HUDEP-2 (cell line): ENCODE measurements around the gene NPBWR2.
"Not testable (repeated sequence)": the region's sequence is repeated elsewhere in the genome, so short reads cannot be mapped to it uniquely, and the experiment has no call there.

Experiments
- DNase-seq, 76 experiments: peaks; one replicate each; lab custom pipeline; 2025; ENCODE audit not compliant: unreplicated experiment in 76 of 76; lab: John Stamatoyannopoulos, UW

Gene NPBWR2

GRCh38 chr20:64144144-64144912, 37.0 kb upstream of the NPBWR2 start:
- no peak for DNase-seq

DNA sequence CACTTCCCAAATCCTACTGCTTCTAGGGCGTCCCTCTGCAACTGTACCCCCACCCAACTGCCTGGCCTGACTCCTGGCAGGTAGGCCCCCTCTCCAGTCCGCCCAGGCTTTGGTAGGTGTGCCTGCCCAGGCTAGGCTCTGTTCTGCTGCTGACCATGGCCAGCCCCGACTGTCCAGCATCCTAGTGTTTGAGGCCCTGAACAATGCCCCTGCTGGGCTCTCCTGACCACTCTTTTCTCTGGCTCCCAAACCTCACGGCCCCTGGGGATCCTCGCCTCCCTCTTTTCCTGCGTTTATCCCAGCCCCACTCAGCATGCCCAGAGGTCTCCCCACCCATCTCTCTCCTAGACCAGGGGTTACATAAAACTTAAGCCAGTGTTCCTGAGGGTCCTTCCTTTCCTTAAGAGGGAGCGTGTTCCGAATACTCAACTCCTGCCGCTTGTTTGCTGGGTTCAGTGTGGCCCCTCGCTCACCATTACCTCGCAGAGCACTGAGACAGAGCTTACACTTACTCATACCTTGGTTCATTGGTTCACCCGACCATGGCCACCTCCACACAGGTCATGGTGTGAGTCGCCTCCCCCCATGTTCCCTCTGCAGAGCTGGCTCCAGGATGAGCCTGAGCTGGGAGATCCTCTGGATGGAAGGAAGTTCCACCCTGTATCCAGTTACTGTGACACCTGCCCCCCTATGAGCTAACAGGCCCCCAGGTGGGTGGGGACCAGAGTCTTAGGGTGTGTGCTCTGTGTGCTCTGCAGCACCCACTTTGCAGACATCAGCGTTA, 35.8 kb upstream of the NPBWR2 start:
- DNase-seq, result no peak

DNA sequence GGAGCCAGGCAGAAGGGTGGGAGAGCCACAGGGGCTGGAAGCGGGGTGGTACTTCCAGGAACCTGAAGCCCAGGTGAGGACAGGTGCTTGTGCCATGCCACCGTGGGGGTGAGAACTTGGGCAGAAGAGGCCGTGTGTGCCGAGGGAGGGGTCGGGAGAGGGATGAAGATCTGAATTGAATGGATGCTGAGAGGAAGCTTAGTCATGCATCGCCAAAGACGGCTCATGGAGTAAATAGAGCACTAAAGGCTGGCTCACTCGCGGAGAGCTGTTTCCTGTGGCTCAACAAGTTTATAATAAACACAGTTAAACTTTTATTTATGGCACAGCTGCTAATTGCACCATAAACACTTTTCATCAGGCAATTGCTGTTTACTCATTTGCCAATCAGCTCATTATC, 35.2 kb upstream of the NPBWR2 start:
- DNase-seq, result no peak

DNA sequence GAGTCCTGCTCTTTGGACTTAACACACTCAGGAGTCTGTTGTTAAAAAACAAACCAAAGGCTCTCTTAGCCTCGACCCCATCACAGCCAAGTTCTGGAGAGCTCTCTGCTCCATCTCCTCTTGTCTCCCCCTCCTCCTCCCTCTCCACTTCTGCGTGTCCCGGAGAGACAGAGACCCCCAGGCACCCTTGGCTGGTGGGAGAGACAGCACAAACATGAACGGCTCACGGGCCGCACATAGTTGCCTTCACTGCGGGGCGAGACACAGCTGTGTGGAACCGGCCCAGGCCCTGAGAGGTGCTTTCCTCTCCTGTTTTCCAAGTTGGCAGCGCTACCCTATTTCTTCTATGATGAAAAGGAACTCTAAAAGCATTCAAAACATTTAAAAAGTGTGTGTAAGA, 33.6 kb upstream of the NPBWR2 start:
- DNase-seq, result no peak

DNA sequence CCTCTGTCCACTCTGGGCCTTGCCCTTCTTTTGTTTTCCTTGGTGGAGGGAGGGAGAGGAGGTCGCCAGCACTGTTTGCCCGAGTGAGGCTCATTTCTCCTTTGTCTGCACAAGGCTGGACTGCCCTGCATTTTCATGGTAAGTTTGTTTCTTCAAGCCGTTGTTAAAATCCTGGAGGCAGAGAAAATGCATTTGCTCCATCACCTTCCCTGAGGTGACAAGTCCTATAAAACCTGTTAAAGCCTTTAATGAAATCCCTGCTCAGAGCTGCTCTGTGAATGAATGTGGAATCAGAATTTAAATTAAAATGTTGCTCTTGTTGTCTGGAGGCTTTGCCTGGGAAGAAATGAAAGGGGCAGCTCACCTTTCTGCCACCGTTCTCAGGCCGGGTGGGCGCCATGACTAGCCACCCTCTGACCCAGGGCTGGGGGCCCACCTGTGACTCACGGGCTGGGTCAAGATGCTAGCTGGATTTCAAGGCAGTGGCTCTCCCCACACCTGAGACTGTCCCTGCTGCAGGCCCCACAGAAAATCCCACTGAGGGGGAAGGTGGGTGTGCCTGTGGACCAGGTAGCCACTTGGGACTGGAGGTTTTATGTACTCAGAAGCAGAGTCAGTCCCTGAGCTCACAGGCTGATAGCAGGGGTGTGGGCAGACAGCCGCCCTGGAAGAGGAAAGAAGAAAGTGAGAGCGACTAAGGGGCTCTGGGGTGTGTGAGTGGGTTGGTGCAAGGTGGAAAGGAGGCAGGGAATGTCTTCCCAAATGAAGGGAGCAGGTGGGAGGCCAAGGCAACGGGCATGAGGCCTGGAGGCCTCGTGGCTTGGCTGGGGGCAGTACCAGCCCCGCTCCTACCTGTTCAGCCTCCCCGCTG, 32.9 kb upstream of the NPBWR2 start:
- DNase-seq, result no peak

- DNase-seq, result no peak
Measured at GRCh38 chr20:64139199-64140060, 32.1 kb upstream of the NPBWR2 start.

DNA sequence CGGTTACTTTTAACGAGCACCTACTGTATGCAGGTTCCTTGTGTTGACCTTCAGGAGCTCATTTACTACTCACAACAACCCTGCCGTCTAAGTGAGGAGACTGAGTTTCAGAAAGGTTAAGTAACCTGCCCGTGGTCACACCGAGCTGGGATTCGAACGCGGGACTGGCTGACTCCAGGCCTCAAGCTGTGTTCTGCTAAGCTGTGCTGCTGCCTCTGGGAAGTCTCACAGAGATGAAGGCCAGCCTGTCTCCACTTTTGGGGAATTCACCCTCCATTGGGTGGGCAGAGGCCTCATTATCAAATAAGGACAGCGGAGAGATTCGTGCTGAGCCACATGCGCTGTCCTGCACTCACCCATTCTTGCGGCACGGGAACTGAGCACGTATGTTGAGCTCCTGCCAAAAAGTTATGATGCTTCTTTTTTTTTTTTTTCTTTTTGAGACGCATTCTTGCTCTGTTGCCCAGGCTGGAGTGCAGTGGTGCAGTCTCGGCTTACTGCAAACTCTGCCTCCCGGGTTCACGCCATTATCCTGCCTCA, 31.0 kb upstream of the NPBWR2 start:
- DNase-seq, result no peak

GRCh38 chr20:64137598-64138031, 30.2 kb upstream of the NPBWR2 start:
- no peak for DNase-seq

DNA sequence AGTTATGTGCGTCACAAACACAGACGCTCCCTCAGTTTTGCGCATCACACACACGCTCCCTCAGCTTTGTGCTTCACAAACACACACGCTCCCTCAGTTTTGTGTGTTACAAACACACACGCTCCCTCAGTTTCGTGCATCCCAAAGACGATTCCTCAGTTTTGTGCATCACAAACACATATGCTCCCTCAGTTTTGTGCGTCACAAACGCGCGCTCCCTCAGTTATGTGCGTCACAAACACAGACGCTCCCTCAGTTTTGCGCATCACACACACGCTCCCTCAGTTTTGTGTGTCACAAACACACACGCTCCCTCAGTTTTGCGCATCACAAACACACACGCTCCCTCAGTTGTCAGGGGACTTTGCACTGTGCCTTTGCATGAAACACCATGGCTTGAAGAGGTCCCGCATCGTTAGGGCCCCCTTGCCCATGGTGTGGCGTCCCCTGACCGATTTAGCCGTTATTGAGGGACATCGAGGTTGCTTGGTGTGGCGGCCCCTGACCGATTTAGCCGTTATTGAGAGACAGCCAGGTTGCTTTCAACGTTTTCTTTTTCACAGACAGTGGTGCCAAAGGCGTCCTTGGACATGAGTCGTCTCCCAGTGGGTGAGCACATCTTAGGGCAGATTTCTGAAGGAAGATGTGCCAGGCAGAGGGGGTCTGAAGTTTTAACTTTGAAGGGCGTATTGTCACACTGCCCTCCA, 28.8 kb upstream of the NPBWR2 start:
- DNase-seq, result no peak

- DNase-seq, result not testable (repeated sequence)
Measured at GRCh38 chr20:64134744-64135143, 27.4 kb upstream of the NPBWR2 start.

DNA sequence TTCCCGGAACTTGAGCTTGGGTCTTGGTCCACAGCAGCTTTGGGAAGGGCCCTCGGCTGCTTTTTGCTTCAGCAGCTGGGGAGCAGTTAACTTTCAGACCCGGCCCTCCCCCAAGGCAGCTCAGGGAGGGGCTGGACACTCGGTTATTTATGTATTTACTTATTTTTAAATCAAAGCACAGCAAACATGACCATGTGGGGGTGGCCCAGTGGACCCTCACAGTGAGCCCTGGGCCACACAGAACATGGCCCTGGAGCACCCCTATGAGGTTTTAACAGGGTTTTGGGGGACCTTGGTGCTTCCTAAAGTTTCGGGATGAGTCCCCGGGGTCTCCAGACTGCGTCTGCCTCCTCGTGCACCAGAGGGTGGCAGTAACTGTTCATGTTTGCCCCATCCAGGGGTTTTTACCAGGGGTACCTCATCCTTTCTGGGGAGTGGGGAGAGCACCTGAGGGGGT, 26.6 kb upstream of the NPBWR2 start:
- DNase-seq, result no peak

GRCh38 chr20:64131406-64131805, 24.0 kb upstream of the NPBWR2 start:
- DNase-seq, result peak in 39 of 76 experiments; percentile 3 to 54 (median 21)

GRCh38 chr20:64130876-64131275, 23.5 kb upstream of the NPBWR2 start:
- no peak for DNase-seq

GRCh38 chr20:64130271-64130670, 22.9 kb upstream of the NPBWR2 start:
- DNase-seq, result no peak

GRCh38 chr20:64129146-64129782, 21.9 kb upstream of the NPBWR2 start:
- DNase-seq, result no peak

DNA sequence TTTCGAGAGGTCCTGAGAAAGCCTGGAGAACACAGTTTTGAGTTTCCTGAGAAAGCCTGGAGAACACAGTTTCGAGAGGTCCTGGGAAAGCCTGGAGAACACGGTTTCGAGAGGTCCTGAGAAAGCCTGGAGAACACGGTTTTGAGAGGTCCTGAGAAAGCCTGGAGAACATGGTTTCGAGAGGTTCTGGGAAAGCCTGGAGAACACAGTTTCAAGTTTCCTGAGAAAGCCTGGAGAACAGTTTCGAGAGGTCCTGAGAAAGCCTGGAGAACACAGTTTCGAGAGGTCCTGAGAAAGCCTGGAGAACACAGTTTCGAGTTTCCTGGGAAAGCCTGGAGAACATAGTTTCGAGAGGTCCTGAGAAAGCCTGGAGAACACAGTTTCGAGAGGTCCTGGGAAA, 16.2 kb upstream of the NPBWR2 start:
- not testable (repeated sequence) for DNase-seq

DNA sequence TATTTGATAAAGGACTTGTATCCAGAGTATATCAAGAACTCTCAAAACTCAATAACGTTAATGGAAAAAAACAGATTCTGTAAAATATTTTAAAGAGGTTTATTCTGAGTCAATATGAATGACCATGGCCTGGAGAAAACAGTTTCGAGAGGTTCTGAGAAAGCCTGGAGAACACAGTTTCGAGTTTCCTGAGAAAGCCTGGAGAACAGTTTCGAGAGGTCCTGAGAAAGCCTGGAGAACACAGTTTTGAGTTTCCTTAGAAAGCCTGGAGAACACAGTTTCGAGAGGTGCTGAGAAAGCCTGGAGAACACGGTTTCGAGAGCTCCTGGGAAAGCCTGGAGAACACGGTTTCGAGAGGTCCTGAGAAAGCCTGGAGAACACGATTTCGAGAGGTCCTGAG, 15.6 kb upstream of the NPBWR2 start:
- not testable (repeated sequence) for DNase-seq

DNA sequence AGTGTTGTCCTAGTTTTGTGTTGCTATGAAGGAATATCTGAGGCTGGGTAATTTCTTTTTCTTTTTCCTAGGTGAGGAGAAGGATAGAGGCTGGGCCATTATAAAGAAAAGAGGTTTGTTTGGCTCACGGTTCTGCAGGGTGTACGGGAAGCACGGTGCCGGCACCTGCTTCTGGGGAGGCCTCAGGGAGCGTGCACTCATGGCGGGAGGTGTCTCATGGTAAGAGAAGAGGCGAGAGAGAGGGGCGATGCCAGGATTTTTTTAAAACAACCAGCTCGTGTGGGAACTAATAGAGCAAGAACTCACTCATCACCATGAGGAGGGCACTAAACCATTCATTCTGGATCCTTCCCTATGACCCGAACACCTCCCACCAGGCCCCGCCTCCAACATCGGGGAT, 14.2 kb upstream of the NPBWR2 start:
- DNase-seq, result no peak
